Sigmoid colon (tissue), 4 donors: Measurements from ENCODE around the gene SH3RF3.

ENCODE experiments used
- CTCF ChIP-seq, 4 experiments: fragments of 450-650 bp in 3 of 4; fragments of 200-600 bp in 1 of 4; IDR thresholded peaks; one replicate each; pipeline ENCODE4 v1.5.1; 2016 to 2019; ENCODE audit warnings: antibody characterized with exemption in 4 of 4, mild to moderate bottlenecking in 3 of 4, moderate library complexity in 2 of 4
- EP300 ChIP-seq, 4 donors: sonication (generic); formaldehyde crosslinking; IDR thresholded peaks; one replicate each; pipeline ENCODE4 v1.6.1; 2017; ENCODE audit warnings: antibody characterized with exemption in 4 of 4
- POLR2A ChIP-seq, 2 donors: fragments of 450-650 bp; IDR thresholded peaks; one replicate each; pipeline ENCODE4 v1.6.1; 2016; ENCODE audit warnings: antibody characterized with exemption in 2 of 2, mild to moderate bottlenecking in 2 of 2, moderate library complexity in 2 of 2
- POLR2AphosphoS5 ChIP-seq, 4 donors: sonication (generic); formaldehyde crosslinking; IDR thresholded peaks; one replicate each; pipeline ENCODE4 v1.6.1; 2017; ENCODE audit warnings: antibody characterized with exemption in 4 of 4

GRCh38 chr2:109404681-109405080 lies 275.7 kb downstream of the SH3RF3 start:
- no peak for TF ChIP-seq CTCF (IDR thresholded peaks at IDR 0.05)
- TF ChIP-seq POLR2A (IDR thresholded peaks at IDR 0.05): no peak
- no peak for TF ChIP-seq EP300 (IDR thresholded peaks at IDR 0.05)
- no peak for TF ChIP-seq POLR2AphosphoS5 (IDR thresholded peaks at IDR 0.05)
